DOHH2 (cell line): ENCODE measurements around the gene SLC66A3.

ENCODE experiments used
- CTCF ChIP-seq: fragments of 200-600 bp; sonication (generic); IDR thresholded peaks from one replicate; pipeline ENCODE4 v1.5.1; 2014; ENCODE audit warnings: antibody characterized with exemption, mild to moderate bottlenecking, low read depth, low read length; ENCODE audit not compliant: poor library complexity, severe bottlenecking
- EZH2phosphoT487 ChIP-seq: fragments of 200-600 bp; sonication (generic); IDR thresholded peaks from 2 replicates; pipeline ENCODE4 v1.6.1; 2017; ENCODE audit warnings: borderline replicate concordance, mild to moderate bottlenecking, antibody characterized with exemption, low read length, moderate library complexity, mixed read lengths

- TF ChIP-seq EZH2phosphoT487 = no peak
- no peak for TF ChIP-seq CTCF
Measured at GRCh38 chr2:11159574-11160170, 4.4 kb downstream of the SLC66A3 start.
